LoVo (cell line): Measurements from ENCODE around the gene SFSWAP.
"Not testable (repeated sequence)": the region's sequence is repeated elsewhere in the genome, so short reads cannot be mapped to it uniquely, and the experiment has no call there.

Experiments used
- DNase-seq: peaks from one replicate; pipeline ENCODE4 v3.0.0-alpha.2; 2016; ENCODE audit warnings: low spot score

SFSWAP gene

GRCh38 chr12:131789638-131790037 is 78.7 kb downstream of the SFSWAP start:
- DNase-seq: no peak

GRCh38 chr12:131793243-131794022 is 82.5 kb downstream of the SFSWAP start:
- DNase-seq: no peak

- DNase-seq: no peak
These were observed 83.2 kb downstream of the SFSWAP start for GRCh38 chr12:131794061-131794460.

GRCh38 chr12:131794573-131794972 is 83.7 kb downstream of the SFSWAP start:
- DNase-seq: no peak

GRCh38 chr12:131795064-131795463 is 84.2 kb downstream of the SFSWAP start:
- no peak for DNase-seq

- no peak for DNase-seq
These were observed 85.0 kb downstream of the SFSWAP start for GRCh38 chr12:131795690-131796410.

GRCh38 chr12:131796411-131796736 is 85.5 kb downstream of the SFSWAP start:
- DNase-seq: no peak

- DNase-seq: no peak
These were observed 86.1 kb downstream of the SFSWAP start for GRCh38 chr12:131796754-131797587.

GRCh38 chr12:131797588-131797934 is 86.7 kb downstream of the SFSWAP start:
- DNase-seq: no peak

- DNase-seq: no peak
These were observed 88.3 kb downstream of the SFSWAP start for GRCh38 chr12:131799195-131799594.

GRCh38 chr12:131799828-131800593 is 89.1 kb downstream of the SFSWAP start:
- no peak for DNase-seq

- DNase-seq: no peak
These were observed 89.8 kb downstream of the SFSWAP start for GRCh38 chr12:131800594-131801135.

- DNase-seq: no peak
These were observed 90.5 kb downstream of the SFSWAP start for GRCh38 chr12:131801254-131801866.

GRCh38 chr12:131803961-131804521 is 93.2 kb downstream of the SFSWAP start:
- peak; percentile 45 for DNase-seq

- DNase-seq: no peak
These were observed 94.5 kb downstream of the SFSWAP start for GRCh38 chr12:131805421-131805820.

GRCh38 chr12:131806674-131807073 is 95.8 kb downstream of the SFSWAP start:
- DNase-seq: no peak

GRCh38 chr12:131808744-131809371 is 98.0 kb downstream of the SFSWAP start:
- DNase-seq: no peak

- not testable (repeated sequence) for DNase-seq
These were observed 98.8 kb downstream of the SFSWAP start for GRCh38 chr12:131809476-131810254.

GRCh38 chr12:131810726-131811125 is 99.8 kb downstream of the SFSWAP start:
- DNase-seq: no peak

- DNase-seq: no peak
These were observed 104.2 kb downstream of the SFSWAP start for GRCh38 chr12:131815131-131815530.
